GM19351 (cell line): Measurements from ENCODE around the gene DCAF8.

ENCODE experiments used
- ATAC-seq: cut with Tn5 transposase; IDR thresholded peaks from one replicate; pipeline ENCODE4 v1.9.1; 2021; ENCODE audit warnings: mild to moderate bottlenecking, moderate library complexity; ENCODE audit not compliant: unreplicated experiment

Gene DCAF8

DNA sequence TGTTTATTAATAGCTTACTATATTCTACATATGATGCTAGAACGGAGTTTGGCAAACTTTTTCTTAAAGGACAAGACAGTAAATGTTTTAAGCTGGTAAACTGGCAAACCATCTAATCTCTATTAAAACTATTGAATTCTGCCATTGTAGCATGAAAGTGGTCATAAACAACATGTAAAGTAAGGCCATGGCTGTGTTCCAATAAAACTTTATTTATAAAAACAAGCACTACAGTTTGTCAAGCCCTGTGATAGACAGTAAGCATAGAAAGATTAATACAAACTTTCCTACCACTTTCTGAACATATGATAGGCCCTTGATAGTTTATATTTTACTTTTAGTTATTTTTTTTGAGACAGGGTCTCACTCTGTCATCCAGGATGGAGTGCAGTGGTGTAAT lies 34.8 kb downstream of the DCAF8 start:
- no peak for ATAC-seq

DNA sequence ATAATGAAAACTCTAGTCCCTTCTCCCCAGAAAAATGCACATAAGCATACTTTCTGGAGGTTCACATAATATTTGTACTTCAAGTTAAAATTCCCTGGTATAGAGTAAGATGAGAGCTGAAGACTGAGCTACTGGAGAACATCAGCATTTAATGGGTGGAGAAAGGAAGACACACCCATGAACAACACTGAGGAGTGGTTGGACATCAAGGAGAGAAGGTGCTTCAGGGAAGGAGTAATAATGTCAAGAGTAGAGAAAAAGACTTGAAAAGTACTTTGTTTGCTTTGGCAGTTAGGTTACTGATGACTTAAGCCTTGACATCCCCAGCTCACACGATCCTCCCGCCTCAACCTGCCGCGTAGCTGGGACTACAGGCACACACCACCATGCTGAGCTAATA lies 35.3 kb downstream of the DCAF8 start:
- no peak for ATAC-seq

DNA sequence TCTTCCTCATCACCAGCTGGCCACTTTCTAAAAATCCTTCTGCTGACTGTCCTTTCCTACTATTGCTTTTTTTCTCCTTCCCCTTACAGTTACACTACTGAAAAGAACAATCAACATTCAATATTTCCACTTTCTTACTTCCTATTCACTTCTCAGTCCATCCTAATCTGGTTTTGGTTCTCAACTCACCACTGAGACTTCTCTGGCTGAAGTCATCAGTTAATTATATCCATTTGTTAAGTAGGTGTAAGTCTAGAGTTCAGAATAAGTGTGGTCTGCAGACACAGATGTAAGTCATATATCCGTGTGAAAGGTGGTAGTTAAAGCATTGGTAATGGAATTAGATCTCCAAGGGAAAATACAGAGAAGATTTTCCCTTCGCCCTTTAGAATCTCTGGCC lies 35.7 kb downstream of the DCAF8 start:
- peak; percentile 65 for ATAC-seq

DNA sequence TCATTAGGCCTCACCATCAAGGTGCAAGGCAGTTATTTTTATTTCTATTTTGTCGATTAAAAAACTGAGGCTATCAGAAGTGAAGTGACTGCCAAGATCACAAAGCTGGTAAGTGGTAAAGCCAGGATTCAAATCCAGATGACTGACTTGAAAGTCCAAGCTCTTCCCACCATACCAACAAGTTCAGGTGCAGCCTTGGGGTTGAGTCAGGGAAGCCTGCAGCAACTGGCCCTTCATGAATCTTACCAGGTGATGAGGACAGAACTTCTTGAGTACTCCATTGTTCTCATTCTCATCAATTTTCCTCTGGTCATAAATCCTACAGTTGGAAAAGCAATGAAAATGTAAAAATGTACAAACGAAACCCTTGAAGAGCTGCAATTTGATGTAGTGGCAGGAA lies 37.0 kb downstream of the DCAF8 start:
- ATAC-seq = no peak

DNA sequence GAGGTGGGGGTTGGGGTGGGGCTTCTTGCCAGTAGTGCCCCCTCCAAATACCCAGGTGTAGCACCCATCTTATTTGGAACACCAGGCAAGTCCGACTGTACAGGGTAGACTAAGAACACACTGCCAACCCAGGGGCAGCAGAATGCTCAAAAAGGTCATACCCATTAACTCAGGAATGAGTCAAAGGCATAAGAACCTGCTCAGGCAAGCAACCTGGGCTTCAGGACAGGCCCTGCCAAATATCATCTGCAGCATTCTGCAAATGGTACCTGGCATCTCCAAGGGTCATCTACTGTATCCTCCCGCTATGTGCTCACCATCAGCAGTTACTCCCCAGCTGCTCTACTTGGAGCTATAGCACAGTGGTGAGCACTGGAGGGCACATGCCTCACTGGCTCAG lies 37.7 kb downstream of the DCAF8 start:
- ATAC-seq = no peak

DNA sequence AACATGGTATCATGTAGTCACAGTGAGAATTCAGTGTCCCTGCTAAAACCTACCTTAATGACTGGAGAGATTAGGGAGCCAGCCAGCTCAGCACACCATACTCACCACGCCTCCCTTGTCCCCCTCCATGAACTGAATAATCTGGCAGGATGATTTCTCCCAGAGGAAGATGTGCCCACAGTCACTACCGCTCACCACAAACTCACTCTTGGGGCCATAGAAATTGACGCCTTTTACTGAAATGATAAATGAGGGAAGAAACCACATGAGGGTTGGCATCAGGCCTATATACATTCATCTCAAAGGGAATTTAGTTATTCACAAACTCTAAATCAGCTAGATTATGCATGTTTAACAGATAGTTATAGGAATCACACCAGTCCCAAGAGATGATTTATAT lies 39.8 kb downstream of the DCAF8 start:
- no peak for ATAC-seq

DNA sequence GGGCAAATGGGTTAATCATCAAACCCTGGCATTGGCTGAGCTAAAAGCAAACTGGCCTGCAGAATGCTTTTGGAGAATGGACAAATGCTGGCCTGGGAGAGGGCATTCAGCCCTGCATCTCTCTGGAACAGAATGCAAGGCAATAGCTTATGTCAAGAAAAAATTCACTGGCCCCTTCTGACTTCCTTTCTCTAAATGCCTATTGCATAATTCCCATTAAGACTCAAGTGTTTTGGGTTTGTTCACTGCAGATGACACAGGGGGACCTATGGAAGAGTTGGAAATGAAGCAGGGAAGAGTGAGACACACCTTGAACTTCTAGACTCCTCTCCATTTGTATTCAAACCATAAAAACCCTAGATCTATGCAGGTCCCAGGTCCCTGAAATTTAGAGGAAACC lies 41.3 kb downstream of the DCAF8 start:
- ATAC-seq = no peak

DNA sequence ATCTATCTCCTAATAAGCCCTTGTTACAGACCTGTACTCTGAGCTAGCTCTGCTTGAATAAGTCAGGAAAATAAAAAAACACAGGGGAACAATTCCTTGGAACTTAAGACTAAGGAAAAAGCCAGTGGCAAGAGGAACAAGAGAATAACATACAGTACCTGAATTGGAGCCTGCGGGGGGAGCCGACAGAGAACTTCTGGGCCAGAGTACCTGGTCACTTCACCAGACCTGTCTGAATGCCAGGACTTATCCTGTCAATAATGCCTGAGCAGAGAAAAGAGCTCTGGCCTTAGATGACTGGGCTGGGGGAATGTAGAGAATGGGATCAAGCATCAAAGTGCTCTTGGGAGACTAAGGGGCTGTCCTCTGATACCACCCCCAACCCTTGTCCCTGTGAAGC lies 42.0 kb downstream of the DCAF8 start:
- ATAC-seq = no peak

DNA sequence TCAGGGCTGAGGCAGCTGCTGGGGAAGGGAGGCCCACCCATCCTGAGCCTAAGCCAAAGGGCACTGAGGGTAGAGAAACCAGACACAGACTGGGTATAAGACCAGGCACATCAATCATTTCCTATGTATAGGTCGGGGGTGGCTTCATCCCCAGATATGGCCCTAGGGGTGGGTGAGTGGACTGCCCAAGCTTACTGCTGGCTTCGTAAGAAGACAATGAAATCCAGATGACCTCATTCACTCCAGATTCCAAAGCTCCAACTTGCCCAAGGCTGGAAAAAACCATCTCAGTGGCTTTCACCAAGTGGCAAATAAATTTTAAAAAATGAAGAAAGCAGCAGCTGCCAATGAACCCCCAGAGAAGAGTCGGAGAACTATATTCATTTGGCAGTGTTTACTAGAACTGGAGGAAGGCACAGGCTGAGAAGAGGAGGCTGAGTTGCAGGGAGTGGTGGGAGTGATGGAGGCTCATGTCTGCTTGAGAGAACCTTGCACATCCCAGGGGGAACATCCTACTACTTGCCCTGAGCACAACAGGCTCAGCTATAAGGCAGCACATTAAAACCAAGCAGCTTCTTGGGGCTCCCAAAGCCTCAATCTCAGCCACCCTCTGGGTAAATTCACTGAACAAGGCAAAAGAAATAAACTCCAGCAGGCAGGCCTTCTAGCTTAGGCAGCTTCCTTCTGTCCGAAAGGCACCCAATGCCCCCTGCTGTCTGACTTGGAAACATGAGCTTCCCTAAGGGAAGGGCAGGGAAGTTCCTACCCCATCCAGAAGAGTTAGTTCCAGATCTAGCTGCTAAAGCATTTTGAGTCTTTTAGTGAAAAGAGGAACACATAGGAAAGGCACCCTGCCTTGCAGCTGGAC lies 43.1 kb downstream of the DCAF8 start:
- no peak for ATAC-seq

DNA sequence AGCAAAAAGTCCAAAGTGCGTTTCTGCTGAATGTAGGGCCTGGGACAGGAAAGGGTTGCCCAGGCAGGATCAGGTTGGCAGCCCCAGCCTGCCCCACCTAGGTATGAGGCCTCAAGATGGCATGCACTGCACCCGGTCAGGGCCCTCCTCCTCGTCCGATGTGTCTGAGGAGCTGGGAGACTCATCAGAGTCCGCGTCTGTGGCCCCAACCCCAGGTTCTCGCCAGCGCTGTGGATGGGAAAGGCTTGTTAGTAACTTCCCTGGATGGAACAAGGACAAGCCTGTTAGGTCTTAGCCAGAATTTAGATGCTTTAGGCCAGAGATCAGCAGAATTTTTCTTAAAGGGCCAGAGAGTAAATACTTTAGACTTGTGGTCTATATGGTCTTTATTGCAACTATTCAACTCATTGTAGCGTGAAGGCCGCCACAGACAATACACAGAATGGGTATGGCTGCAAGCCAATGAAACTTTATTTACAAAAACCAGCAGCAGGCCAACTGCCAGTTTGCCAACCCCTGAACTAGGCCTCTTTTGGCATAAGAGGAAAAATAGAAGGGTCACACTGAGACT lies 44.8 kb downstream of the DCAF8 start:
- no peak for ATAC-seq

DNA sequence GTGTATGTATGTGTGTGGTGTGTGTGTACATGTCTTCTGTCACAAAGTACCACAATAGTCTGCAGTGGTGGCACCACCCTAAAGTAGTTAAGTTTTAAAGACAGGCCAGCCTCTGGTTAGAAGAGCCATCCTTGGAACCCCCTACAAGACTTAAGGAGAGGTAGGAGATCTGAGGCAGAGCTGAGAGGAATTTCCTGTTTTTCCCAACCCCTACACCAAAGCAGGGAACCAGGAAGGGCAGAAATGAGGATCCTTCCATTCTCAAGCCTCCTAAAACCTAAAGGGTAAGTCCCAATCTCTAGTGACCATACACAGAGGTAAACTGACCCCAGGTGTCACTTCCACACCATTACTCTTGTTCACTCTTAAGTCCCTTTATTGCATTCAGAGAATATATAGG lies 46.0 kb downstream of the DCAF8 start:
- no peak for ATAC-seq

DNA sequence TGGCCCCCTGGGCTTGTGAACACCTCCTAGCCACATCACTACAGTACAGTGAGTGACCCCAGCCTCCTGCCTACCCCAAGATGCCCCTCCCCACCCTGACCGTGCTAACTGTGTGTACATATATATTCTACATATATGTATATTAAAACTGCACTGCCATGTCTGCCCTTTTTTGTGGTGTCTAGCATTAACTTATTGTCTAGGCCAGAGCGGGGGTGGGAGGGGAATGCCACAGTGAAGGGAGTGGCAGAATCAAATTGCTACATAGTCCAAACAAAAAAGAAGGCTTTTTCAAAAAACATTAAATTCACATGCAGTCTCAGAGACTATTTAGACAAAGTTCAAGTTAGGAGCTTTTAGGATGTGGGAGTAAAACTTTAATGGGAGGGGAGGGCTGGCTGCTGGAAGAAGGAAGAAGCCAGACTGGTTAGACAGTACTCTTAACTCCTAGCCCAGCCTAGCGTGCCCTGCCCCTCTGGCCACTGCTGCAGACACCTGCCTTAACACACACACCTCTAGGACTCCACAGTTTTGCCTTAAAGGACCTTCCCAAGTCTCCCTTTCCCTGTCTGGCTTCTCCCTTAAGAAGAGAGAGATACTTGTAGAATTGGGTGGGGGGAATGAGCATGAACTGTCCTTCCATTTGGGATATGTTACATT lies 47.7 kb downstream of the DCAF8 start:
- ATAC-seq = no peak

DNA sequence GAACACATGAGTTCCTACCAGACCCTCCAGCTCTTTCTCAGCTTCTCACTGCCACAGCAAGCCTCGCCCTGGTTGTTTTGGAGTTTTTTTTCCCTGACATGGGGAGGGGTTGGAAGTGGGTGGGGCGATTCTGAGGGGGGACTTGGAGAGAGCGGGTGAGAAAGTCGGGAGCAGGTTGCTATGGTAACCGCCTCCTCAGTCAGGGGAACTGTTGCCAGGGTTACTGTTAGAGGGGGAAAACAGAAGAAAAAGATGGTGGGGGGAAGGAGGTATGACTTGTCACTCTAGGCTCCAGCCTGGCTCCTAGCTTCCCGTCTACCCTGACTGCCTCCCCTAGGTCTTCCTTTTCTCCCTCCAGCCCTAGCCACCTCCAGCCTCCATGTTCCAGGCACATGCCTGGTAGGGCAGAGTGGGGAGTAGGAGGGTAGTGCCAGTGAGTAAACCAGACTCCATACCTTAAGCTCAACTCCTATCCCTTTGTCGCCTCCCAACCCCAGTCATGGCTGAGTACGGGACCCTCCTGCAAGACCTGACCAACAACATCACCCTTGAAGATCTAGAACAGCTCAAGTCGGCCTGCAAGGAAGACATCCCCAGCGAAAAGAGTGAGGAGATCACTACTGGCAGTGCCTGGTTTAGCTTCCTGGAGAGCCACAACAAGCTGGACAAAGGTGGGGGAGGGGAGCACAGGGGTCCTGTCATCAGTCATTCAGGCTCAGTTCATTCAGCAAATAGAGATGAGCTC lies 51.1 kb downstream of the DCAF8 start:
- ATAC-seq = no peak

DNA sequence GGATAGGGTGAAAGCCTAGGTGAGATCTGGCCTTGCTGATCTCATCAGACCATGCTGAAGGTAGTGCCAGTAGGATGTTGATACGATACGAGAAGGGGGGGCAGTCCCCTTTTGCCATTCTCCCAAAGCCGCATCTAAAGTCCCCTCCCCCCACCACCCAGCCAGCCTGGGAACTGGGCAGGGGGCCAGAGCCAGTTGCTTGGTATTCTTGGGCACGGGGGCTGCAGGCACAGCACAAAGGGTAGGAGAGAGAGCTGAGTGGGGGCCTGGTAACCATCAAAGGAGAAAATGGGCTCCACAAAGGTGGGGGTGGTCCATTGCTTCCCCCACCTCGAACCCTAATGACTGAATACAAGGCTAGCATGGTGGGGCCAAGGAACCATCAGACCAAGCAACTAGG lies 51.8 kb downstream of the DCAF8 start:
- no peak for ATAC-seq

DNA sequence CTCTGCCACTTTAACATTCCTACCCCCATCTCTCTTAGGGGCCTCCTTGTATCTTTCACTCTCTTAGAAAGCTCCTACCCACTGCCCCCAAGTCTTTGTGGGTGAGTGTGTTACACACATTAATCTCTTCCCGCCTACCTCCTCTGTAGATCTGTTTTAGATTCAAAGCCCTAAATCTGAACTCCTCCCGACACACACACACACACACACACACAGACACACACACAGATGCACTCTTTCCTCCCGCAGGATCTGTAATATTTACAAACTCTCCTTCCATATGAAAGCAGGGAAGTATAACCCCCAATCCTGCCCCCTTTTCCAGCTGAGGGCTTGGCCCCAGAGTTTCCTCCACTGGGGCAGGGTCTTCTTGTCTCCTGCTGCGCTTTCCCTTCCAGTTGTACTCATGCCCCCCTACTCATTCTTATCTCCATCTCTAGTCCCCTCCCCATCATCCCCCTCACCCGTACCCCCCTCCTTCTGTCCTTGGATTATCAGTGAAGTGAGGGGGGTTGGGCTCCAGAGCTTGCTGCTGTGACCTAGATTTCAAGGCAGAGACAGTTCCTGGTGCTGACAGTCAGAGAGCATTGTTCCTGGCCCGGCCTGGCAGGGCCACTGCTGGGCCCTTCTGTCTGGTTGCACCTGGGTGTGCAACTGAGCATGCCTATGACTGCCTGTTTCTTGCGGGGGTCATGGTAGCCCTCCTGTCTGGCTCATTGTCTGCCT lies 52.9 kb downstream of the DCAF8 start:
- ATAC-seq = no peak

DNA sequence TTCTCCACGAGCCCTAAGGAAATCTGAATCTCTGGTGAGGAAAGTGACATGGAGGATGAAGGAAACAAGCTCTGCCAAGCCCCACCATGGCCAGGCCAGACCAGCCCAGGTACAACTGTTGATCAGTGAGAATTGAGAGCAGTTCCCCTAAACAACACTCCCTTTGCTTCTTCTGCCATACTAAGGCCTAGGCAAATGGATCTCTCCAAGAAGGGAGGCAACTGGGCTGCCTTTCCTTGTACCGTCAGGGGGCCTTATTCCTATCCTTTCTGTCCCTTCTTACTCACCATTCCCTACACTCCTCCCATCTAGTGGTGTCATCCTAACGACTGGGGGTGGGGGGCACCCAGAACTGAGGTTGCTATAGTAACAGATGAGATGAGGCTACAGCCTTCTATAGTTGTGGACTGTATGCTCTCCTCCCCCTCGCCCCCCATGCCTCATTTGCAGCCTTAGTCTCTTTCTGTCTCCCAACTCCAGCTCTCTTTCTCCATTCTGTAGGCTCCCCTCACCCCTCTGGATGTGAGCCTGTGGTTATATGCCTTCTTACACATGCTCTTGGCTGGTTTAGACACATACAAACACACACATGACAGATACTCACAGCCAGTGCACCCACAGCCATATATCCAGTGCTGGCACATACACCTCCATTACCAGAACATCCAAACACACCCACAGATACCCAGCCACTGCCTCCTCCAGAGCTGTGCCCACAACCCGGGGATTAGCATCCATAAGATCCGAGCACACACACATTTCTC lies 53.6 kb downstream of the DCAF8 start:
- no peak for ATAC-seq

DNA sequence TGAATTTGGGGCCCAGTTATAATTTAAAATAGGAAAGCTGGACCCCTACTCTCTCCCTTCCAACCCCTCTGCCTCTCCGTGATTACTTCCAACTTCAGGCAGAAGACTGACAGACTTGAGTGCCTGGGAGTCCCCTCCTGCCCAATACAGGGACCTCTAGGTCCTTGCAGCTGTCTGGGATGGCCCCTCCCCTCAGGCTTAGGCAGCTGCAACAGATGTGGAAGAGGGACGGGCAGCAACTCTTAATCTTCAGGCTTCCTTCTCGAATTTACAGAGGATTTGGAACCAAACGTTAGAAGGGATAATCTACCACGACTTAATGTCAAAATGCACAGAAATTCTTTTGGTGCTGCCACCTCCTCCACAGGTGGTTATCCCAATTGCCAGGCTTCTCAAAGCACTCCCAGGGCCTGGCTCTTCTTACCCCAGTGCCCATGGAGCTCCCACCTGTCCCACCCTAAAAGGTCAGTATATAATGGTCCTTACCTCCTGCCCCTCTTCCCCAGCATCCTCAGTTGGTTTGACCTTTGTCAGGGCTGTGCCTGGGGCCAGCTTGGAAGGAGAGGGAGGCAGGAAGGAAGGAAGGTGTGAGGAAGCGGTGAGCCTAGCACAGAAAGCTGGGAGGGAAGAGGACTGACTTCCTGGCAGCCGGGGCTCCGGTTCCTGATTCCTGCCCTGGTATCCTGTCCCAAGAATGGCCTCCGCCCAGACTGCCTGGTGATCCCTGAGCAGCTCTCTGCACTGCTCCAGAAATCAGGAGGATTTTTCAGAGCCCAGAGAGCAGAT lies 54.4 kb downstream of the DCAF8 start:
- no peak for ATAC-seq

DNA sequence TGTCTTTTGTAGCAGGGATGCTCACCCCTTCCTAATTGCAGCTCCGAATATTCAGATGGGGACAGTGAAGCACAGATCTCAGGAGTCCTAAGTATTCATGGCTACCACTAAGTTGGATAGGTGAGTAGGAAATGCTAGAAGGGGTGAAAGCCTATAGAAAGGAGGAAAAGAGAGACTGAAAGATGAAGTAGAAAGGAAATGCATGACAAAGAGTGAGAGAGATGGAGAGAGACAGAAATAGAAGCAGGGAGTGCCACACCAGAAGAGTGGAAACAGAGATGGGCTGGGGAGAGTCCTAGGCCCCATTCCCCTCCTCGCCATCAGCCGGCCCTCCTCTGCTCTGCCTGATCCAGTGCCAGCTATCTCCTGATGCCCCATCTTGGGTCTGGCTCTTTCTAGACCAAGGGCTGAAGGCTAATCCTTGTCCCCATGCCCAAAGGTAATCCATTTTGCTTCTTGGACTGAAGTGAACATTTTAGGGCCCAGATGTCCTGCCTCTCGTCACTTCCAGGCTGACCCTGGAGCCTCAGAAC lies 55.2 kb downstream of the DCAF8 start:
- no peak for ATAC-seq
